ENCODE results near the gene ZP4. TPM values are rescaled to one million over a fixed set of nuclear protein-coding genes. Genes with fewer than 3 reads are reported as not detected.

Gene ZP4
- total RNA-seq, 1 experiment from 2014 or later, result not detected

- DNase-seq (ENCODE audit: low read depth, low spot score), result no peak
- Histone ChIP-seq H3K4me1 (ENCODE audit: control insufficient read depth in 1 of 2, insufficient read depth in 2 of 2, low read length in 2 of 2) (no peaks in the 10 kb centered on the region), H3K9me2 (ENCODE audit: insufficient read depth) (no peaks in the 10 kb centered on the region), H3K9ac (ENCODE audit: low read length) (no peak overlapping the region), H3K79me2 (ENCODE audit: insufficient read depth, low read length) (no peaks in the 10 kb centered on the region), H3K4me3 (replicated peaks in 1 of 2; ENCODE audit: low read depth in 1 of 2, low read length in 2 of 2) (no peak overlapping the region), H3K27me3 (ENCODE audit: insufficient read depth, low read length) (no peaks in the 10 kb centered on the region), H3K4me2 (ENCODE audit: low read length) (no peak overlapping the region), H3K27ac (ENCODE audit: low read depth, low read length) (no peak overlapping the region), H3K36me3 (ENCODE audit: control insufficient read depth in 1 of 2, insufficient read depth in 2 of 2, low read length in 2 of 2) (no peaks in the 10 kb centered on the region), H2AFZ (ENCODE audit: low read depth, low read length, poor library complexity, severe bottlenecking) (no peak overlapping the region), H4K20me1 (ENCODE audit: insufficient read depth) (no peaks in the 10 kb centered on the region), H3K9me3 (ENCODE audit: control insufficient read depth in 1 of 2, insufficient read depth in 1 of 2, low read depth in 1 of 2, low read length in 2 of 2) (peaks cover 7 to 10% of the 10 kb centered on the region in 2 experiments; a peak in 2 of 4 replicates)
- BruUV-seq (replicated peaks), result no TSS peak
- no peak for TF ChIP-seq CEBPB (IDR thresholded peaks at IDR 0.05; ENCODE audit: low read depth)
- ChIA-PET CTCF (no interaction called here), RAD21 (ENCODE audit: low non-redundant PET in 1 of 2, low total read pairs in 2 of 2, uncharacterized antibody in 2 of 2, unreplicated experiment in 2 of 2) (no interaction called here), POLR2A (no interaction called here)
- ATAC-seq, result no peak
- intact Hi-C loops (cut with micrococcal nuclease), result no loop called here
Measured at GRCh38 chr1:237857455-237857854, 33.3 kb downstream of the ZP4 start.

DNA sequence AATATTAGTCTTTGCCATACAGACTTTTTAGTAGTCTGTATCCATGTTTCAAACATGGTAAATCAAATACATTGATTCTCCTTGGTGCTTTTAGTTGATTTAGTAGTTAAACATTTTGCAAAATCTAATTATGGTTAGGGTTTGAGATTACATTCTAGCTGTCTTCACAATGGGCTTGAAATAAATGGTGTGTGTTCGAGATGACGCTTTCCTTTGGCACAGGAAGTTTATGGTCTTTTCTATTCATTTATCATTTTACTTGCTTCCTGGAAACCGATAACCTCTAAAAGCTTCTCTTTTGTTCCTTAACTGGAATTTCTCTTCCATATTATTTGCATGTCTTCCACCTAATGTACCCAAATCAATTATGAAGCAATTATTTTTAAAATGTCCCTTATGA lies 38.4 kb downstream of the ZP4 start:
- DNase-seq (ENCODE audit: low read depth, low spot score), result no peak
- no peaks in the 10 kb centered on the region for H3K79me2 ChIP-seq (ENCODE audit: insufficient read depth, low read length)
- intact Hi-C loops (cut with micrococcal nuclease), result no loop called here
- TF ChIP-seq TCF7L2 (IDR thresholded peaks at IDR 0.05; ENCODE audit: borderline replicate concordance, extremely low read depth, insufficient read depth, insufficient read length) (no peak), EZH2 (IDR thresholded peaks at IDR 0.05) (no peak), ZFX (IDR thresholded peaks at IDR 0.05) (no peak), POLR2A (IDR thresholded peaks at IDR 0.05; ENCODE audit: borderline replicate concordance, extremely low read depth, insufficient read depth, insufficient read length) (no peak), CTCF (IDR thresholded peaks at IDR 0.05 in 2 of 3, conservative IDR thresholded peaks at IDR 0.05 in 1 of 3; ENCODE audit: borderline replicate concordance in 1 of 3, insufficient read depth in 1 of 3, low read depth in 2 of 3, low read length in 2 of 3) (no peak), SIN3A (IDR thresholded peaks at IDR 0.05; ENCODE audit: low read depth) (no peak), RAD21 (IDR thresholded peaks at IDR 0.05; ENCODE audit: low read depth) (no peak), SP1 (IDR thresholded peaks at IDR 0.05; ENCODE audit: low read depth) (no peak), FOSL1 (IDR thresholded peaks at IDR 0.05; ENCODE audit: low read depth) (no peak), EZH2phosphoT487 (IDR thresholded peaks at IDR 0.05; ENCODE audit: borderline replicate concordance) (no peak), JUND (IDR thresholded peaks at IDR 0.05) (no peak), POLR2AphosphoS5 (IDR thresholded peaks at IDR 0.05; ENCODE audit: low read depth, low read length) (no peak), SRF (IDR thresholded peaks at IDR 0.05; ENCODE audit: low read depth) (no peak), REST (IDR thresholded peaks at IDR 0.05; ENCODE audit: low read depth) (no peak)
- TF ChIP-seq, protein P1, sequence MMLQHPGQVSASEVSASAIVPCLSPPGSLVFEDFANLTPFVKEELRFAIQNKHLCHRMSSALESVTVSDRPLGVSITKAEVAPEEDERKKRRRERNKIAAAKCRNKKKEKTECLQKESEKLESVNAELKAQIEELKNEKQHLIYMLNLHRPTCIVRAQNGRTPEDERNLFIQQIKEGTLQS (IDR thresholded peaks at IDR 0.05), result no peak
- TF ChIP-seq, protein P2, sequence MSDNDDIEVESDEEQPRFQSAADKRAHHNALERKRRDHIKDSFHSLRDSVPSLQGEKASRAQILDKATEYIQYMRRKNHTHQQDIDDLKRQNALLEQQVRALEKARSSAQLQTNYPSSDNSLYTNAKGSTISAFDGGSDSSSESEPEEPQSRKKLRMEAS (IDR thresholded peaks at IDR 0.05), result no peak

More for the DNA sequence above, 38.4 kb downstream of the ZP4 start:
- Histone ChIP-seq H3K27me3 (ENCODE audit: insufficient read depth, low read length) (no peaks in the 10 kb centered on the region), H3K27ac (ENCODE audit: low read depth, low read length) (no peak overlapping the region), H3K9me3 (ENCODE audit: control insufficient read depth in 1 of 2, insufficient read depth in 1 of 2, low read depth in 1 of 2, low read length in 2 of 2) (peaks cover 0 to 6% of the 10 kb centered on the region in 2 experiments; a peak in 2 of 4 replicates), H3K4me1 (ENCODE audit: control insufficient read depth in 1 of 2, insufficient read depth in 2 of 2, low read length in 2 of 2) (no peaks in the 10 kb centered on the region), H2AFZ (ENCODE audit: low read depth, low read length, poor library complexity, severe bottlenecking) (no peak overlapping the region), H3K4me3 (replicated peaks in 1 of 2; ENCODE audit: low read depth in 1 of 2, low read length in 2 of 2) (no peak overlapping the region), H3K36me3 (ENCODE audit: control insufficient read depth in 1 of 2, insufficient read depth in 2 of 2, low read length in 2 of 2) (no peaks in the 10 kb centered on the region), H4K20me1 (ENCODE audit: insufficient read depth) (no peaks in the 10 kb centered on the region), H3K9ac (ENCODE audit: low read length) (no peak overlapping the region), H3K4me2 (ENCODE audit: low read length) (no peak overlapping the region), H3K9me2 (ENCODE audit: insufficient read depth) (no peaks in the 10 kb centered on the region)
- ChIA-PET RAD21 (ENCODE audit: low non-redundant PET in 1 of 2, low total read pairs in 2 of 2, uncharacterized antibody in 2 of 2, unreplicated experiment in 2 of 2) (no interaction called here), CTCF (no interaction called here), POLR2A (no interaction called here)
- BruUV-seq (replicated peaks), result no TSS peak
- ATAC-seq, result no peak

Data from HCT116 (cell line).